Fibroblast of lung (primary cell): Measurements from ENCODE around the gene REPIN1. TPM values are rescaled to one million over a fixed set of nuclear protein-coding genes. Genes with fewer than 3 reads are reported as not detected.

Experiments
- DNase-seq, 2 donors: peaks; one replicate each; pipeline versions ENCODE4 v3.0.0 to v3.0.0-alpha.2; 2010; ENCODE audit warnings: low read depth in 2 of 2
- H2AFZ ChIP-seq: 2 replicates; pipeline ENCODE4 v1.5.1; 2012; ENCODE audit warnings: low read length, control low read depth, inconsistent platforms
- H3K27ac ChIP-seq: 2 replicates; pipeline ENCODE4 v1.5.1; 2011; ENCODE audit warnings: low read length, control low read depth; ENCODE audit not compliant: insufficient read depth
- H3K27me3 ChIP-seq: 2 replicates; pipeline ENCODE4 v1.5.1; 2011; ENCODE audit warnings: mild to moderate bottlenecking, low read length; ENCODE audit not compliant: control insufficient read depth, insufficient read depth
- H3K36me3 ChIP-seq: 2 replicates; pipeline ENCODE4 v1.5.1; 2011; ENCODE audit warnings: low read length; ENCODE audit not compliant: control insufficient read depth, insufficient read depth
- H3K4me1 ChIP-seq: 2 replicates; pipeline ENCODE4 v1.5.1; 2011; ENCODE audit warnings: low read length; ENCODE audit not compliant: control insufficient read depth, insufficient read depth; ENCODE audit errors: extremely low read depth
- H3K4me2 ChIP-seq: 2 replicates; pipeline ENCODE4 v1.5.1; 2011; ENCODE audit warnings: low read length, control low read depth; ENCODE audit not compliant: insufficient read depth; ENCODE audit errors: extremely low read depth
- H3K4me3 ChIP-seq, 4 experiments: fragments of 200-600 bp in 1 of 4; sonication (generic) in 1 of 4; replicated peaks in 1 of 4; 2 replicates each; pipeline ENCODE4 v1.5.1; 2011 to 2016; ENCODE audit warnings: low read length in 4 of 4, low read depth in 3 of 4, mild to moderate bottlenecking in 3 of 4, control low read depth in 2 of 4, inconsistent platforms in 1 of 4, mixed read lengths in 1 of 4; ENCODE audit not compliant: insufficient read depth in 1 of 4; ENCODE audit errors: control extremely low read depth in 1 of 4
- H3K79me2 ChIP-seq: 2 replicates; pipeline ENCODE4 v1.5.1; 2012; ENCODE audit warnings: mild to moderate bottlenecking, low read length, inconsistent platforms; ENCODE audit not compliant: control insufficient read depth, insufficient read depth
- H3K9ac ChIP-seq: 2 replicates; pipeline ENCODE4 v1.5.1; 2011; ENCODE audit warnings: mild to moderate bottlenecking, low read length, control low read depth; ENCODE audit not compliant: insufficient read depth
- H3K9me3 ChIP-seq: 2 replicates; pipeline ENCODE4 v1.5.1; 2012; ENCODE audit warnings: low read depth, low read length; ENCODE audit not compliant: control insufficient read depth, insufficient read depth
- H4K20me1 ChIP-seq: 2 replicates; pipeline ENCODE4 v1.5.1; 2011; ENCODE audit warnings: low read length; ENCODE audit not compliant: control insufficient read depth, insufficient read depth; ENCODE audit errors: extremely low read depth
- CTCF ChIP-seq, 2 donors: IDR thresholded peaks in 1 of 2; conservative IDR thresholded peaks in 1 of 2; 1 replicate in 1 of 2; 2 replicates in 1 of 2; pipeline ENCODE4 v1.5.1; 2011 to 2012; ENCODE audit warnings: low read length in 2 of 2, control low read depth in 1 of 2, inconsistent platforms in 1 of 2, low read depth in 1 of 2, mild to moderate bottlenecking in 1 of 2
- EZH2 ChIP-seq: IDR thresholded peaks from 2 replicates; pipeline ENCODE4 v1.5.1; 2012; ENCODE audit warnings: low read length, control low read depth, mild to moderate bottlenecking; ENCODE audit errors: missing control alignments
- polyA plus RNA-seq, 2 donors: library from polyadenylated mRNA; depleted of rRNA in 1 of 2; stranded (reverse) in 1 of 2; unstranded in 1 of 2; fragments of >200 nt; gene quantifications; 2 replicates each; pipeline ENCODE4 v1.2.1, GENCODE V29; 2011 to 2012; ENCODE audit warnings: missing spikeins in 1 of 2
- total RNA-seq: library from RNA; depleted of rRNA; stranded (reverse); fragments of >200 nt; gene quantifications from 2 replicates; pipeline ENCODE4 v1.2.1, GENCODE V29; 2014

The REPIN1 gene
- total and polyA plus RNA-seq, 2 donors (not counting 1 experiment from before 2014, with no cell fraction given), result 20.8 to 41.3 TPM

DNA sequence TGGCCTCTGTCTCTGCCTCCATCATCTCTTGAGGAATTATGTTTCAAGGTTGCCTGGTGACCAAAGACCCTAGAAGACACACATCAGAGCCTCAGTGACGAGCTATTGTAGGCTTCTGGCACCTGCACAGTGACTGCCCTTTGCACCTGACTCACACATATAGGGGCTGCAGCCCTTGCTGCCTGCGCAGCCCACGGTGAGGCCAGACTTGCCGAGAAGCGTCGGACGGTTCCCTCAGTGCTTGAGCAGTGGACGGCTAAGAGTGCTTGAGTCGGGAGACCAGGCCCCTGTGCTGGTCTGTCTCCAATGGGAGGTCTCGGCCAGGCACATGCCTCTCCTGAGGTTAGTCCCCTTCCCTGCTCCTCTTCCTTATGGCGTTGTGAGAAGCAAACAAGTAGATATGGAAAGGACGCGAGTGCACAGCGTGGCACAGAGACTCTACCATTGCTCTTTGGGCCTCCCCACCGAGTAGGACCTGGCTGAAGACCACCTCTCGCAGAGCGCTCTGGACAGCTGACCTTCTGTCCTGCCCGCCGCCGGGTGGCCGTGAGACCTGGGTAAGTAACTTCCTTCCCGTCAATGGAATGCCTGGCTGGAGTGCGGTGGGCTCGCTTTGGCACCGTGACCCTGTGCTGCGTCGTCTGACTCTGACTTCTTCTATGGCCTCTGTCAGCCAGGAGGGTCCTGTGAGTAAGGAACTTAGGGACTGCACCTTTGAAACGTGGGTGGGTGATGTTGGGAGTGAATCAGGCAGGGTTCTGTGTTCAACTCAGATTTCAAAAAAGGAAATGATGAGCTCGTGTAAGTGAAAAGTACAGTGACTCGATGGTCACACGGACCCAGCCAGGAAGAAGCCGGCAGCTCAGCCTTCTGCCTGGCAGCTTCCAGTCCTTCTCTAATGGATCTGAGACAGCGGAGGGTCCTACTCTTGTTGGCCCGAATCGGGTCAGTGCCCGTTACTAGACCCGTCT lies 44.2 kb downstream of the REPIN1 start:
- H3K79me2 ChIP-seq, result no peaks in the 10 kb centered on the region
- H3K4me1 ChIP-seq, result no peaks in the 10 kb centered on the region
- no peaks in the 10 kb centered on the region for H4K20me1 ChIP-seq
- TF ChIP-seq EZH2 (no peak), CTCF (conservative IDR thresholded peaks at IDR 0.05 in 1 of 2, IDR thresholded peaks at IDR 0.05 in 1 of 2; ENCODE audit: low read depth in 1 of 2, low read length in 2 of 2) (no peak)
- H3K9ac ChIP-seq, result no peak overlapping the region
- peaks cover 3% of the 10 kb centered on the region for H3K27me3 ChIP-seq
- H3K36me3 ChIP-seq, result no peaks in the 10 kb centered on the region
- no peak overlapping the region for H3K4me3 ChIP-seq
- no peaks in the 10 kb centered on the region for H3K9me3 ChIP-seq
- H2AFZ ChIP-seq, result no peak overlapping the region
- no peak overlapping the region for H3K27ac ChIP-seq
- no peak for DNase-seq
- H3K4me2 ChIP-seq, result no peak overlapping the region

DNA sequence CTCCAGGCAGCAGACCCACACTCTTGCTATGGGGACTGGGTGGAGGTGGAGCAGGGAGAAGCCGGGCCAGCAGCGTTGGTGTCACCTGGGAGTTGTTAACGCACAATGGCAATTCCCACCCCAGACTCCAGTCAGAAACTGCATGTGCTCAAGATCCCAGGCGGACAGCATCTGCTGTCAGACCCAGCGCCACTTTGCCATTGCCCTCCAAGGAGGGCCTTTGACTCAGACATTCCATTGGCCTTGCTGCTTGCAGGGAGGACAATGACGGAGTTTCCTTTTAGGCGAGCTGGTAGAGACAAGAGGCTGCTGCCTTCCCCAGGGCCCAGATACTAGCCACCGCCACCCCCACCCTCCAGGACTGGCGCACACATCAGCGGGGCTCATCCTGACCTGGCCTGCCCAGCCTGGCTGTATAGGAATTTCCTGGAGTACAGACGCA lies 45.0 kb downstream of the REPIN1 start:
- no peaks in the 10 kb centered on the region for H3K36me3 ChIP-seq
- TF ChIP-seq EZH2 (no peak), CTCF (conservative IDR thresholded peaks at IDR 0.05 in 1 of 2, IDR thresholded peaks at IDR 0.05 in 1 of 2; ENCODE audit: low read depth in 1 of 2, low read length in 2 of 2) (no peak)
- no peak overlapping the region for H2AFZ ChIP-seq
- no peaks in the 10 kb centered on the region for H3K4me1 ChIP-seq
- no peaks in the 10 kb centered on the region for H4K20me1 ChIP-seq
- no peak overlapping the region for H3K4me3 ChIP-seq
- H3K9ac ChIP-seq, result no peak overlapping the region
- DNase-seq, result peak in 1 of 2 donors; percentile 44
- no peaks in the 10 kb centered on the region for H3K79me2 ChIP-seq
- H3K4me2 ChIP-seq, result no peak overlapping the region
- H3K27ac ChIP-seq, result no peak overlapping the region
- peaks cover 3% of the 10 kb centered on the region for H3K27me3 ChIP-seq
- H3K9me3 ChIP-seq, result no peaks in the 10 kb centered on the region
